HG02938 (cell line): ENCODE measurements around the gene MICU1.
"Not testable (repeated sequence)": the region's sequence is repeated elsewhere in the genome, so short reads cannot be mapped to it uniquely, and the experiment has no call there.

Experiments used
- ATAC-seq: cut with Tn5 transposase; IDR thresholded peaks from one replicate; pipeline ENCODE4 v1.9.1; 2021; ENCODE audit warnings: mild to moderate bottlenecking, moderate library complexity; ENCODE audit not compliant: unreplicated experiment

MICU1 gene, protein sequence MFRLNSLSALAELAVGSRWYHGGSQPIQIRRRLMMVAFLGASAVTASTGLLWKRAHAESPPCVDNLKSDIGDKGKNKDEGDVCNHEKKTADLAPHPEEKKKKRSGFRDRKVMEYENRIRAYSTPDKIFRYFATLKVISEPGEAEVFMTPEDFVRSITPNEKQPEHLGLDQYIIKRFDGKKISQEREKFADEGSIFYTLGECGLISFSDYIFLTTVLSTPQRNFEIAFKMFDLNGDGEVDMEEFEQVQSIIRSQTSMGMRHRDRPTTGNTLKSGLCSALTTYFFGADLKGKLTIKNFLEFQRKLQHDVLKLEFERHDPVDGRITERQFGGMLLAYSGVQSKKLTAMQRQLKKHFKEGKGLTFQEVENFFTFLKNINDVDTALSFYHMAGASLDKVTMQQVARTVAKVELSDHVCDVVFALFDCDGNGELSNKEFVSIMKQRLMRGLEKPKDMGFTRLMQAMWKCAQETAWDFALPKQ

DNA sequence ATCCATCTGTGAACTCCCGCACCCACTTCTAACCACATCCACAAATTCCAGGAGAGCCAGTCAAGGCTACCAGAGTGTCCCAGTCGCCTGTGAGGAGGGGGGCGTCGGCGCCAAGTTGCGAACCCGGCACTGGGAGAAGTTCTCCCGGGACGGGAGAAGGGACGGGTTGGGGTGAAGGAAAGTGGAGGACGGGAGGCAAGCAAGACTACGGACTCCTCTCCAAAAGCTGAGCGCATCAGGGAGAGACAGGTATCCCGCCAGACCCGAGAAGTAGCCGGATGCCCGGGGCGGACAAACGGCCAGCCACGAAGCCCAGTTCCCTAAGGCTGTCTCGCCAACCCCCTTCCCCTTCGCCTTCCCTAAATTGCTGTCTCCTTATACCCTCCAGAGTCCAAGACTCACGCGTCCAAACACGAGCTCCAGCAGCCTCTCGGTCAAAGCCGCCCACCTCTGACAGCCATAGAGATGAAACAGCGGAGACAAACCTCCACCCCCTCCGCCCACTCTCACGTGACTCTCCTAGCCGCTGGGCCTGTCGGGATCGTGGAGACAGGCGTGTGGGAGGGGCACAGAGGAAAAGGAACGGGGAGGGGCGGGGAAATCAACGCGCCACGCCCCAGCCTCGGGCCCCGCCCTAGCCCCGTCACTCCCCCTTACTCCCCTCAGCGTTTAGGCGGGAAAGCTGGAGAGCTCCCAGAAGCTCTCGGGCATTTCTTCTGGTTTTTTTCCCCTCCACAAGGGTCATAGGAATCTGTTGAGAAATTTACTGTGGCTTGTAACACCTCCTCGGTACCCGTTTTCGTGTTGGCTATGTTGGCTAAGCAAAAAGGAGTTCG is at the start of gene MICU1:
Gene MICU1 (minus strand): TSS at position 472 of the 836 bp plus-strand sequence. CDS start 59,286 bp downstream, outside the sequence.
- peak; percentile 93 for ATAC-seq

DNA sequence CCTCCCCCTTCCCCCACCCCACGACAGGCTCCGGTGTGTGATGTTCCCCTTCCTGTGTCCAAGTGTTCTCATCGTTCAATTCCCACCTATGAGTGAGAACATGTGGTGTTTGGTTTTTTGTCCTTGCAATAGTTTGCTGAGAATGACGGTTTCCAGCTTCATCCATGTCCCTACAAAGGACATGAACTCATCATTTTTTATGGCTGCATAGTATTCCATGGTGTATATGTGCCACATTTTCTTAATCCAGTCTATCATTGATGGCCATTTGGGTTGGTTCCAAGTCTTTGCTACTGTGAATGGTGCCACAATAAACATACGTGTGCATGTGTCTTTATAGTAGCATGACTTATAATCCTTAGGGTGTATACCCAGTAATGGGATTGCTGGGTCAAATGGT is 48.3 kb upstream of the MICU1 start:
- not testable (repeated sequence) for ATAC-seq

DNA sequence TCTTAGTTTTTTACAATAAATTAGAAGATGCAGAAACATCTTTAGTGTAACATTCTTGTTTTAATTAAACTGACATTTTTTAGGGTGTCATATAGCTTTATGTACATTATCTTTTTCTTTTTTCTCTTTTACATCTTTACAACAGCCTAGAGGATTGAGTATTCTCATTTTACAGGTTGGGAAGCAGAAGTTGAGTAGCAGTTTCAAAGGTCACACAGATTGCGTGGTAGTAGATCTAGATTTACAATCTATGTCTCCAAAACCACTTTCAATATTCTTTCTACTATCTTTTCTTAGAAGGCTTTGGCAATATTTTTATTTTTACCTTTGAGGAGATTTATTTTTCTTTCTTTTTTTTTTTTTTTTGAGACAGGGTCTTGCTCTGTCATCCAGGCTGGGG is 47.4 kb upstream of the MICU1 start:
- no peak for ATAC-seq

DNA sequence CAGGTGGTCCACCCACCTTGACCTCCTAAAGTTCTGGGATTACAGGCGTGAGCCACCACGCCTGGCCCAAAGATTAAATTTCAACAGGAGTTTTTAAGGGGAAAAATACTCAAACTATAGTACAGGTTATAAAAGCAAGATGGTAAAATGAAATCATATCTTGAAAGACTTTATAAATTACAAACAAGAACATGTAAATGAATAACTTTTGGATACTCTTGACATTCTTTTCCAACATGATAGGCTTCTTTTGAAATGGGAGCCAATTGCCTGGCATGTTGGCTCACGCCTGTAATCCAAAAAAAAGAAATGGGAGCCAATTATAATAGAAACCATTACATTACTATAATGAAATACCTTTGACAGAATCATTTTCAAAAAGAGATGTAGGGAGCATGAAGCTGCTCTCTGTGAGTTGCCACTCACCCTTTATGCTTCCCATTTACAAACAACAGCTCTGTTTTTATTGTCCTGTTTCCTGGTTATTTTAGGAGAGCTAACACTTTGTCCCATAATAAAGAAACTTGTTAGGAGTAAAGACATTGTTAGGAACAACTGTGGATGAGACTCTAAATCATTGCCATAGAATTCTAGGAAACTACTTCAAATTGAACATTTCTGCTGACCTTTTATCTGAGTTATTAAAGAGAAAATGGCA is 41.5 kb upstream of the MICU1 start:
- no peak for ATAC-seq

DNA sequence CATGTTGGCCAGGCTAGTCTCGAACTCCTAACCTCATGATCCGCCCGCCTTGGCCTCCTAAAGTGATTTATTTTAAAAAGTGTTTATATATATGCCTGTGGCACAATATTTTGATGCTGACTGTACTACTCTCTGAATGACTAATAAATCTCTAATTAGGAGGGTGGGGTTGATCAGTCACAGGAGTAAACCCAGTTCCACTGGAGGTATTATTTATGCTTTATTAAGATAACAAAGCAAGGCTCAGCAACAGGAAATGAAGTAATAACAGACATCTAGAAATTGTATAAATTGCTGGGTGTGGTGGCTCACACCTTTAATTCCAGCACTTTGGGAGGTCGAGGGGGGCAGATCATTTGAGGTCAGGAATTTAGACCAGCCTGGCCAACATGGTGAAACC is 40.0 kb upstream of the MICU1 start:
- ATAC-seq, result no peak

DNA sequence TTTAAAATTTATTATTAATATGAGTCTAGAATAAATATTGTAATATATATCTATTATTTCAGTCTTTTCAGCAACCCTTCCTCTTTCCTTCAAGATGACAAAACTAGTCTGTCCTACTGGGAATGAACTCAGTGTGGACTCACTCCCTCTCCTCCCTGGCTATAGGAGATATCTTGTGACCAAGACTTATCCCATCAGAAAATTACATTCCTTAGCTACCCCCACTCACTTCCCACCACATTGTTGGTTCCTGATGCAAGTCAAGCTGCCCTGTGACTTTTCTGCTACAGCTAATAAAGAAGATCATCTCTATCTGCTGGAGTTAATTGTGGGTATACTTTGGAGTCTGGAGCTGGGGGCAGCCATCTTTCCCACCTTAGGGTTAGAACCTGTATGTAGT is 38.1 kb upstream of the MICU1 start:
- ATAC-seq, result no peak

DNA sequence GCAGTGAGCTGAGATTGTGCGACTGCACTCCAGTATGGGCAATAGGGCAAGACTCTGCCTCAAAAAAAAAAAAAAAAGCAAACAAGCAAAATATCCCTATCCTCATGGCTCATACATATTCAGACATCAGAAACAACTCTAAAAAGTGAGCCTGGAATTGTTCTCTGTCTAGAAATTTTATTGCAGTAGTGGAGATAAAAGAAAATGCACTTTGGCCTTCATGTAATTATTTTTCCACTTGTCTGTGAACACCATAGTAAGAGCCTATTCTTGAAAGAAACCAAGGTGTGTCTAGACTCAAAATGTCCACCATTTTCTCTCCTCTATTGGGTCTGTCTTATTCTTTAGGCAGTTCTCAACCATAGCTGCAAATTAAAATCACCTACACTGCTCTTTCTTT is 35.6 kb upstream of the MICU1 start:
- no peak for ATAC-seq

DNA sequence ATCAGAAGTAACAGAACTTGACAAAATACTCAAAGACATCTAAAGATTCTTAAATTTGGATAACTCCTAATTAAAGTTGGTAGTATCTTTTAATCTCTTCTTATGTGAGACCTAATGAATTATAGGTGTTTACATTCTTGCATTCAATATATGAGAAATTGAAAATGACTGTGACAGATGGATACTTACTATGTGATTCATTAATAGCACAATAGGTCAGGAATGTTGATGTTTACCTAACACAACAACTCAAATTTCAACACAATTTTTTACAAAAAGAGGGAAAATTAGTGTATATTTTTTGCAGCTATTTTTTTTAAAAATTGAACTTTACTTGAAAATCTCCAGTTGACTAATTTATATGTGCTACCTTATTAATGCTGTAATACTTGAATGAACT is 34.3 kb upstream of the MICU1 start:
- no peak for ATAC-seq

DNA sequence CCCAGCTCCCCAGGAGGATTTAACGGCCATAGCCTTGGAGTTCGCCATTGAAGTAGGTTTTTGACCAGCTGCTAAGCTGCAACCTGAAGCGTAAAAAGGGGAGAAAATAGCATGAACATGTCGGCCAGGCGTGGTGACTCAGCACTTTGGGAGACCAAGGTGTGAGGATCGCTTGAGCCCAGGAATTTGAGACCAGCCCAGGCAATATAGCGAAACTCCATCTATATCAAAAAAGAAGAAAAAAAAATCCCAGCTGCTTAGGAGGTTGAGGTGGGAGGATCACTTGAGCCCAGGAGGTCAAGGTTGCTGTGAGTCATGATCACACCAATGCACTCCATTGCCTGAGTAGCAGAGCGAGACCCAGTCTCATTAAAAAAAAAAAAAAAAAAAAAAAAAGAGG is 33.8 kb upstream of the MICU1 start:
- ATAC-seq, result no peak

DNA sequence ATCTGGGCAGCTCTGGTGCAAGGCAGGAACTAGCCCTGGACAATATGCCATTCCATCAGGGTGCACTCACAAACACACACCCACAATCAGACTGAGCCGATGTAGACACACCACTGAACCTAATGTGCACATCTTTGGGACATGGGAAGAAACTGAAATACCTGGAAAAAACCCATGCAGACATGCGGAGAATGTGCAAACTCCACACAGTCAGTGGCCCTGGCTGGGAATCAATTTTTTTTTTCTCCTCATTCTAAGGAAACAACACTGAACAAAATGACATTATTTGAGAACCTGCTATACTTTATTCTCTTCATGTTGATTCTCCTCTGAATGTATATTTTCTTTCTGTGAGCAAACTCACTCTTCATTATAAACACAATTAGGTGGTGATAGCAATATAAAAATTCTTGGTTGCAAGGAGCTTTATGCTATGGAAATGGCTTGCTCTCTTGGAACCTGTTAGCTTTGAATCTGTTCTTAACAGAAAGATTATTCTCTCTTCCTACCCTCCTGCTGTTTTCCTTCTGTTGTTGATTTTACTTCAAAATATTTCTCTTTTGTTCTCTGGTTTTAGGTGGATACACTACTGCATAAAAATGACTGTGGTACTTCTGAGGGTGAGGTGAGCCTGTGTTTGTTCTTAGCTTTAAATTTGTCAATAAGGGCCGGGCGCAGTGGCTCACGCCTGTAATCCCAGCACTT is 33.0 kb upstream of the MICU1 start:
- ATAC-seq, result no peak

DNA sequence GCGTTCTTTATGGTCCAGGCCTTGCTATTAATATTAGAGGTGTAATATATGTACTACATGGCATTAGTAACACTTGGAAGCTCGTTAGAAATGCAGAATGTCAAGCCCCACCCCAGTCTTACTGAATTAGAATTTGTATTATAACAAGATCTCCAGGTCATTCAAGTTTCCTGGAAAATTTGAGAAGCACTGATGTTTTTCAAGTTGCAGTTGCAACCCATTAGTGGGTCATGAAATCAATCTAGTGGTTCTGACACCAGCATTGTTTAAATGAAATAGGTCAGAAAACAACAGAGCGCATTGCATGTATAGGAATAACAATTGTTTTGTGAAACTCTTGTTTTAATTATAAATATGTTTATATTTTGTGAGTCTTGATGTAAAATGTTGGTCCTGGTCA is 28.8 kb upstream of the MICU1 start:
- no peak for ATAC-seq

DNA sequence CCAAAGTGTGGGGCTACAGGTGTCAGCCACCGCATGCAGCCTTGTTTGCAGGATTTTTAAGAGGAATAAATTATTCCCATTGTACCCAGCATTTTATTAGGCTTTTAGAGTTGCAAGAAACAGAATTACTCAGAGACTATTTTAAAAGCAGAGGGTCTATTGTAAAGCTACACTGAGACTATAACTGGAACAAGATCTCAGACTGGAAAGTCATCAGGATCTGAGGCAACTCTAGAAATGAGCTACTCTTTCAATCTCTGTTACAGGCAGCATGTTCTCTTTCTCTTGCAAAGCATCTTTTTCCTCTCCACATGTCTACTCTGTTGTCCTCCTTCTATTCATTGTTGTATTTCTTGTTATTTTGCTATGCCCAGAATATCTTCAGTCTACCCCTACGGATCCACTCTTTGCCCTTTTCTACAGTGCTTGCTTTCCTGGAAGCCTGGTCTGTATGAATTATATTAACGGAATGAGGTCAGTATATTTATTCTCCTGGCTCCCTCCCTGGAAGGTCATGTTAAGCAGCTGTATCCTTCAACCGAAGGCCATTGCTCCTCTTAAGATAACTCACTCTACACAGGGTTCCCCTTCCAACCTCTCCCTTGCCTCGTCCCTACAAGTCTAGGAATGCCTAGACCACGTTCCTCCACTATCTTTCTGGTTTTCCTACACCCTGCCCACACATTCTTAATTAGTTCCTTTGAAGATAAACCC is 27.7 kb upstream of the MICU1 start:
- no peak for ATAC-seq

DNA sequence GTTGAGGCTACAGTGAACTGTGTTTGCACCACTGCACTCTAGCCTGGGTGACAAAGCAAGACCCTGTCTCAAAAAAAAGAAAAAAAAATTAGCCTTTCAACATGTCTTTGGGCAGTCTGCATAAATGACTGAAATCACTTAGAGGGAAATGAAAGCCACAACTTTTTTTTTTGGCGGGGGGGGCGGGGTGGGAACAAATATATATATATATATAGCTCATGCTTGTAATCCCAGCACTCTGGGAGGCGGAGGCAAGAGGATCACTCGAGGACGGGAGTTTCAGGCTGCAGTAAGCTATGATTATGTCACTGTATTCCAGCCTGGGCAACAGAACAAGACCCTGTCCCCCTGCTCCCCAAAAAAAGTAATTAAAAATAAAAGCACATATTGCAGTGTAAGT is 23.4 kb upstream of the MICU1 start:
- ATAC-seq, result no peak

DNA sequence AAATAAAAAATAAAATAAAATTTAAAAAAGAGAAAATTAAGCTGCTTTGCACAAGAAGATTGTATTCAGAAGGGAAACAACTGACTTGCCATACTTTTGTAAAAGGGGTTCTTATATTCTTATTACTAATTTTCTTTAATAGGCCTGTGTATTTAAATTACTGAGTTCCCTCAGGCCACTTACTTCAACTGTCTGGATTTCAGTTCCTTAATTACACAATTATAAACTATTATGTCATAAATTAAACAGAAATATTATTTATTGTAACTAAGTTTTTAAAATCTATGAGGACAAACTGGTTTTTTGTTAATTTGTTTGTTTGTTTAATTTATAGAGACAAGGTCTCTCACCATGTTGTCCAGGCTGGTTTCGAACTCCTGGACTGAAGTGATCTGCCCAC is 22.4 kb upstream of the MICU1 start:
- ATAC-seq, result no peak

DNA sequence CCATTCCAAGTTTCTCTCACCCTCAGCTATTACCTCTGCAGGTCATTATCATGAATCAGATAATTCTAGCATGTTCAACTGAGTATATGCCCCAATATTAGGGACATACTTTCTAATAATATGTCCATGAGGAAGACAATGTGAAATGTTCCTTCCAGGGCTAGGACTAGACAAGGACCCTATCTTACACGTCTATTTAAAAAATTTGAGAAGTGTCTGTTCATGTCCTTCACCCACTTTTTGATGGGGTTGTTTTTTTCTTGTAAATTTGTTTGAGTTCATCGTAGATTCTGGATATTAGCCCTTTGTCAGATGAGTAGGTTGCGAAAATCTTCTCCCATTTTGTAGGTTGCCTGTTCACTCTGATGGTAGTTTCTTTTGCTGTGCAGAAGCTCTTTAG is 21.1 kb upstream of the MICU1 start:
- not testable (repeated sequence) for ATAC-seq

DNA sequence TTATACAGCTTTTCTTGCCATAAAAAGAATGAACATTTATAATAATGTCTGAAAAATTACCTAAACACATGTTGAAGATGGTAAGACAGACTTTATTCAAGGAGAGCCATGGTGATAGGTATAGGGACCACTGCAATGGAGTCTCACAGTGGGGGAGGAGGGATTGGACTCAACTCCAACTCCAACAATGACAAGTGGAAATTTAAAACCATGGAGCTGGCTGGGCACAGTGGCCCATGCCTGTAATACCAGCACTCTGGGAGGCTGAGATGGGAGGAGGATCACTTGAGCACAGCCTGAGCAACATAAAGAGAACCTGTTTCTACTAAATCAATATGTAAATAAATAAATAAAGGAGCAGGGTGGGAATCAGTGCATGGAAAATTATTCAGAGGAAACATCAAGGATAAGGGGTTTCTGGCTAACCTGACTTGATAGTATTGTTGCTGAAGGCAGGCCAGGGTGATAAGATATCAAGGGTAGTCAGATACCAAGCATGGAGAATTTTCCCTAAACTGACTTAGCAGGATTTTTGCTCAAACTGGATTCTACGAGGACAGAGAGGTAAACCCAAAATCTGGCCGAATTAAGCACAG is 19.5 kb upstream of the MICU1 start:
- no peak for ATAC-seq

DNA sequence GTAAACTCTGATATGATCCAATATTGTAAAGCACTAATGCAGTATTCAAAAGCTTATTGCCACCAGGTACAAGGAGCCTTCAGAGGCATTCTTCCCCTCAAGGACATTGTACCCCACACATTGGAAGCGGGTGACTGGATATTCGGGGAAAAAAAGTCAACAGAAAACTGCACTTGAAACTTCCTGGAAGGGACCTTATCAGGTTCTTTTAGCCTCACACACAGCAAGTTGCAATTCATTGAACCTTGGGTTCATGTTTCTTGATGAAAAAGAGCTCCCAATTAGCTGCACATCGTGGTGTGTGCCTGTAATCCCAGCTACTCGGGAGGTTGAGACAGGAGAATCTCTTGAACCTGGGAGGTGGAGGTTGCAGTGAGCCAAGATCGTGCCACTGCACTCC is 16.4 kb upstream of the MICU1 start:
- no peak for ATAC-seq

DNA sequence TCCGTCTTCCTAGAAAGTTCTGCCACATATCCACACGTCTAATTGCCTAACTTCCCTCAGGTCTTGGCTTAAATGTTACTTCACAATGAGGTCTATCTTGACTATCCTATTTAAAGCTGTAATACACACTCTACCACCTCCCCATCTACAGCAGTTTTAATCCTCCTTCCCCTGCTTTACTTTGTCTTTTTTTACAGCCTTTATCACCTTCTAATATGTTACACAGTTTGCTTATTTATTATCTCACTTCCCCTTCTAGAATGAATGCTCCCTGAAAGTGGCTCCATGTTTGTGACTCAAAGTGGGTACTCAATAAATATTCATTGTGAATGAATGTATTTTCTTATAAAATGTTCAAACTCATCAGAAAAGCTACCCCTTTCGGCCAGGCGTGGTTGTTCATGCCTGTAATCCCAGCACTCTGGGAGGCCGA is 13.6 kb upstream of the MICU1 start:
- no peak for ATAC-seq

DNA sequence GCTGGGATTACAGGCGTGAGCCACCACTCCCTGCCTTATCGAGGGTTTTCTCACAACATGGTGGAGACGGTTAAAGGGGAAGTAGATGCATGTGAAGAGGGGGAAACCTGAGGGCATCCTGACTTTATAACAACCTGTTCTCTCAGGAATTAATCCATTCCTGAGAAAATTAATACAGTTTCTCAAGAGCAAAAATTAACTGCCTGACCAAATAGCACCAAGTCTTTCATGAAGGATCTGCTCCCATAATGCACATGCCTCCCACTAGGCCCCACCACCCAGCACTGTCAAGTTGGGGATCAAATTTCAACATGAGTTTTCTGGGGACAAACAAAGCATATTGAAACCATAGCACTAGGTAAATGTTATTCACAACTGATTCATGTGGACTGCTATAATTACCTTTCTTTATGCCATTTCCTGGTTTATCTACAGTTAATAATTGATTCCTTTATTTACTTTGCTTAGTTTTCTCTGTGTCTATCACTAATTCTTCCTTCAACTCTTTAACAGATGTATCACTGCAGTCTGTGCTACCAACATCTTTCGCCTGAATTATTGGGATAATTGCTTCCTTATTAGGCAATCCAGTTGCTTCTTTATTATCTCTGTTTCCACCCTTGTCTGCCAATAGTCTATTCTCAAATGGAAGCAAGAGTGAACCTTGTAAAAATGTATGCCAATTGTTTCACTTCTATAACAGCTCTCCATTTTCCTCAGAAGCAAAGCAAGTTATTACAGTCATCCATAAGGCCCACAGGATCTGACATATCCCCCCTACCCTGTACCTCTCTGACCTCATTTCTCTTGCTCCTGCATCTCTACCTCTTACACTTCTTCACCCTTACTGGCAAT is 12.9 kb upstream of the MICU1 start:
- ATAC-seq, result no peak
